HG02938 (cell line): ENCODE measurements around the gene BHLHA9.
"Not testable (repeated sequence)": the region's sequence is repeated elsewhere in the genome, so short reads cannot be mapped to it uniquely, and the experiment has no call there.

ENCODE experiments used
- ATAC-seq: cut with Tn5 transposase; IDR thresholded peaks from one replicate; pipeline ENCODE4 v1.9.1; 2021; ENCODE audit warnings: mild to moderate bottlenecking, moderate library complexity; ENCODE audit not compliant: unreplicated experiment

Gene BHLHA9

DNA sequence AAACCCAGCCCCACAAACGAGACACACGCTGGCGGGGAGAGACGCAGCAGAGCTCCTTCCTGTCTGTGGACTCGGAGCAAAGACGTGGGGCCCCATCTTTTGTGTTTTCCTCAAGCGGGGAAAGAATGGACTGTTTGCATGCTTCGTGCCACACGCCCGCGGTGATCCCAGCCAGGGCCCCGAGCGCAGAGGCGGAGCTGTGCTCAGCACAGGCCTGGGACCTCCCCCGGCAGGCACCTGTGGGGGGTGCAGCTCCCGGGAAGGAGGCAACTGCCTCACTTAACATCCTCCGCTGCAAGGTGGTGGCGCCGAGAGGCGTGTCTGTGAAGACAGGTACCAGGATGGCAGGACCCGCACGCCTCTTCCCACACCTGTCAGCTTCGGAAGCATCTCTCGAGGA is 28.4 kb downstream of the BHLHA9 start:
- no peak for ATAC-seq

DNA sequence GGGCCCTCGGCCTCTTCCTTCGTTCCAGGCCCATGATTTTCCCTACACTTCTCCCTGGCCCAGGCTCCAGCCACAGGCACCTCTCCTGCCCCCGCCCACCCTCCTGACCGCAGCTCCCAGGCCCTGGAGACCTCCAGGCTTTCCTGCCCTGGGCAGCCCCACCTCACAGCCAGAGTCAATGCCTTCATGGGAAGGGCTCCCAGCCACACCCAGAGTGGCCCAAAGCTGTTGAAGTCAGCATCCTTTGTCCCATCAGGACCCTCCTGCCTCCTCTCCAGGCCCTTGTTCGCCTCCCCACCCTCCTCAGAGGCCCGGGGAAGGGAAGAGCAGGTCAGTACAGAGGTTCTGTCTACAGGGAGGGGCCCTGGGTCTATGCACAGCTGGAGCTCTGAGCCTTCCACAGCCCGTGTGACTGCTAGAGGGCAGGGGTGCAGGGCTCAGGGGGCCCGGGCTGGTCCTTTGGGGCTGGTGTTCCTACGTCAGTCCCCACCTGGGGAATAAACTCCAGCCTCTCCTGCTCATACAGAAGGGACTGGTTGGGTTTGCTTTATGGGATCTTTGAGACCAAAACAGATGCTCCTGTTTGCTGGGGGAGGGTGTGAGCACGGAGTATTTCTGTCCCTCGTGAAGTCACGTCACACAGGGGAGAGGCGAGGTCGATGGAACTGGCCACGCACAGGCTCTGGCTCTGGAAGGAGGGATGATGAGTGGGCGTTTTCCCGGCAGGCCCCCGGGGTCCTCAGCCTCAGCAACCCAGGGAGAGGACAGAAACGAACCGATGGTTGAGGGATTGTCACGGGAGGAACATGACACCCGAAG is 29.5 kb downstream of the BHLHA9 start:
- ATAC-seq = no peak

DNA sequence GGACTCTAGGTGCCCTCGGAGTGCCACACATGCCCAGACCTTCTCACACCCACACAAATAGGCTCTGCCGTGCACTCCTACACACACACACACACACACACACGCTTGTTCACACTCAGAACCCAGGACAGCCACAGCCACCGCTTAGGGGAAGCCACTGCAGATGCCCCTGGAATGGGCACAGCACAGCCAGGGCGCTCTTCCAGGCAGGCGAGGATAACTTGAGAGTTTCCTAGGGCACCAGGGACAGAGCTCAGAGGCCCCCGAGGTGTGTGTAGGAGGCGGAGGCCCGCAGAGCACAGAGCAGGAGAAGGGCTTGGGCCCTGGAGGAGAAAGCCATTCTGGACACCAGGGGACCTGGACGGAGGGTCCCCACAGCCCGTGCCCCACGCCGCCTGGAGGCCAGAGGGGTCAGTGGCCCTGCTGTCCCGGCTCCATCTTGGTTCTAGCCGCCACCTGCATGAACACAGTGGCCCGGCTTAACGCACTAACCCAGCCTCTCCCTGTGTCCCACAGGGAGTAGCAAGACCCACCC is 30.2 kb downstream of the BHLHA9 start:
- no peak for ATAC-seq

DNA sequence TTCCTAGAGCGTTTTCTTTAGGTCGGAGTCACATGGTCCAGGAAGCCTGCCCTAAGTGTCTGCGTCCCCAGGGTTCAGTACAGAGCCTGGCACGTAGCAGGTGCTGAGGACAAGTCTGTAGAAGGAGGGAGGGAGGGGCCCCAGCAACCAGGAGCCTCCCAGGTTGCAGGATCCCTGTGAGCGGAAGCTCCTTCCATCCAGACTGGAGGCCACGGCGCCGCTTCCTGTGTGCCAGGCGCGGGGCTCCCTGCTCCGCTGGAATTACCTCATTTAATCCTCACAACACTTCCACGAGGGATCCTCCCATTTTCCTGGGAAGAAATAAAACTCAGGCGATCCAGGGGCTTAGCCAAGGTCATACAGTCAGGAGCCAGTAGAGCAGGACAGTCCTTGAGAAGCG is 31.3 kb downstream of the BHLHA9 start:
- ATAC-seq = no peak

DNA sequence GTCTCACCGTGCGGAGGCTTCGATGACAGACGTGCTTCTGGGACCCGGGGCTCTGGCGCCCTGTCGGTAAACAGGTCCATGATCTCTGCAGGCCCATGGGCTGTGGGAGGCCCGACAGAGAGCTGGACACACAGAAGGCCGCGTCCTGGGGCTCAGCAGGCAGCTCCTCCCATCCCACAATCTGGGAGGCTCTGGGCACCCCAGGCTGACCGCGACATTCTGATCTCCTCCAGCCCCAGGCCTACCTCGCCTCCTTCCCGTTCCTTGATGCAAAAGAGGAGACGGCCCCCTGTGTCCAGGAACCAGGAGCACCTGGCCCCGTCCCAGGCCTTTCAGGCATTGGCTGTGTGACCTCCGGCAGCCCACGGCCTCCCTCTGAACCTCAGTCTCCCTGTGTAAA is 32.5 kb downstream of the BHLHA9 start:
- ATAC-seq = no peak

DNA sequence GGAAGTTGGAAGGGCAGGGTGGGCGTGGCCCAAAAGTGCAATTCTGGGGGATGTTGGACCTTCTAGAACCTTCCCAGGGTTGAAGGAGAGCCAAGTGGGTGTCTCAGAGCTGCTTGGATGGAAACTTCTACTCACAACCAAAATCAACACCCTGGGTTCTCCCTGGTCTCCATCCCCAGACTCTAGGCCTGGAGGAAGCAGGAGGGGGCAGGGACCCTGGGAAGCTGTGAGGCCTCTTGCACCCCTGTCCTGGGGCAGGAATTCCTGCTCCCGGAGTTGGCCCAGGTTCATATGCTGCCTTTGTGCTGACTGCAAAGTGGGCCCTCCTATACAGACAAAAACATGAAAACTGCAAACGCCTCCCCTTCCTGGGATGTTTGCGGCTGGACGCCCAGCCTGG is 34.3 kb downstream of the BHLHA9 start:
- no peak for ATAC-seq

DNA sequence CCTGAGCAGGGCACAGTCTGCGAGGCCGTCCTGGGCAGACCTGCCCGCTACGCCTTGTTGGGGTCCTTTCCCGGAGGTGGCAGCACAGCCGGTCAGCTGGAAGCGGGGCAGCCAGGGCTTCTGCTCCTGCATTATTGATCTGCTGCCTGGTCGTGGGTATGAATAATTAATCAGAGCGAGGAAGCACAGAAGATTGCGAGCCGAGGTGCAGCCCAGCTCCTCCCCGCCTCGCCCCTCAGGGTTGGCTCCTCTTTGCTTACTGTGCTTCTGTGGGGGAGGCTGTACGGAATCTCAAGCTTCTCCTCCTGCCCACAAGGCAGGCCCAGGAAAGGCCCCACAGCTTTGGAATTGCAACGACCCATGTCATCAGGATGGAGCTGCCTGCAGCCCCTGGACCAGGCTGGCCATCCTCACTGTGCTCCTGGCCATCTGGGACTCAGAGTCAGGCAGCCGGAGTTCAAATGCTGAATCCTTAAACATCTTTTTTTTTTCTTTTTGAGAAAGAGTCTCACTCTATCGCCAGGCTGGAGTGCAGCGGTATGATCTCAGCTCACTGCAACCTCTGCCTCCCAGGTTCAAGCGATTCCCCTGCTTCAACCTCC is 34.8 kb downstream of the BHLHA9 start:
- no peak for ATAC-seq

DNA sequence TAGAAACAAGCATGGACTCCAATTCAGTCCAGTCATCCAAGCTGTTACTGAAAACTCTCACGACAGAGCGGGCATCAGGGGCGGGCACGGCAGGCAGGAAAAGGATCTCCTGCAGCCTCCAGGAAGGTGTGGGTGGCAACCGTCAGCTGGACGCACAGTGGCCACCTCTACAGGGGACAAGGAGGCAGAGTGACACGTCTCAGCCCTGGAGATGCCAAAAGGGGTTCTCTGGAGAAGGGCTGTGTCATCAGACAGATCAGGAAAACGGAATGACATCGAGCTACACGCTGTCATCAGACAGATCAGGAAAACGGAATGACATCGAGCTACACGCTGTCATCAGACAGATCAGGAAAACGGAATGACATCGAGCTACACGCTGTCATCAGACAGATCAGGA is 37.6 kb downstream of the BHLHA9 start:
- not testable (repeated sequence) for ATAC-seq

DNA sequence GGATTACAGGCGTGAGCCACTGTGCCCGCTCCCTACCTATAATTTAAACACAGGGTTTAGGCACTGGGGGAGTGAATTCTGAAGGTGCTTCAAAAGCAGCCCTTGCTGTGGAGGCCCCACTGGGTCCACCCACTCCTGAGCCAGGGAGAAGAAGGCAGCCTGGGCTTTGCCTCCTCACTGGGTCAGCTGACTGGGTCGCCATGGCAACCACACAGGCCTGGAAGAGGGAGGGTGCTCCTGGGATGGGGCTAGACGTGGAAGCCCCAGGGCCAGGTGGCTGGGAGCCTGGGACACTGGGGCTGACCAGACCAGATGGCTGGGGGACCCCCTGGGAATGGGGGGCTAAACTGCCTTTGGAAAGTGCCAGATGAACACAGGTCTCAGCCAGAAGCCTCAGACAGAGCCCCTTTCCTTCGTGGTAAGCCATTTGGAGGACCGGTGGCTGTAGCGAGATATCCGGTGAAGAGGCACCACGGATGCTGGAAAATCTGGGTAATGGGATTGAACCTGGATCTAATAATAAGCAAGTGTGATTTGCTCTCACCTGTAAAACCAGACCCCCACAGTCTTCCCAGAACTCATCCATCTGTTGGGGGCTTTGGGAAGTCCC is 42.1 kb downstream of the BHLHA9 start:
- ATAC-seq = no peak

DNA sequence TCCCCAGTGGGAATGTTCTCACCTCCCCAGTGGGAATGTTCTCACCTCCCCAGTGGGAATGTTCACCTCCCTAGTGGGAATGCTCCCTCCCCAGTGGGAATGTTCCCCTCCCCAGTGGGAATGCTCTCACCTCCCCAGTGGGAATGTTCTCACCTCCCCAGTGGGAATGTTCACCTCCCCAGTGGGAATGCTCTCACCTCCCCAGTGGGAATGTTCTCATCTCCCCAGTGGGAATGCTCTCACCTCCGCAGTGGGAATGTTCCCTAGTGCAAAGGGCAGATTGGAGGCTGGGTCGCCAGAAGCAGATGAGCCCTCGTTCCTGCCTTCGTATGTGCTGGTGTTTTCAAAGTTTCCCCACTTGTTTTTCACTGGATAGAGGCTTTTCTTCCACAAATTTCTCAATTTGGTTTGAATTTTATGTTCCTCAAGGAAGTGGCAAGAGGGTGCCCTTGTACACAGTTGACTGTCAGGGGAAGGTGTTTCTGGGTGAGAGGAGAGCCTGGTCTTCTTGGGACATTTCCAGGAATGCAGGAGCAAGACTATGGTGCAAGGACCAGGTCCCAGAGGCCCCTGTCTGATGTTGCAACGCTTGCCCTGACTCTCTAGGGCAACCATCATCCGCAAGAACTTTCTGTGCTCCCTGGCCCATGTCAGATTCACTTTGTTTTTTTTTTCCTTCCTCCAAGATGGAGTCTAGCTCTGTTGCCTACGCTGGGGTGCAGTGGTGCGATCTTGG is 43.2 kb downstream of the BHLHA9 start:
- no peak for ATAC-seq

DNA sequence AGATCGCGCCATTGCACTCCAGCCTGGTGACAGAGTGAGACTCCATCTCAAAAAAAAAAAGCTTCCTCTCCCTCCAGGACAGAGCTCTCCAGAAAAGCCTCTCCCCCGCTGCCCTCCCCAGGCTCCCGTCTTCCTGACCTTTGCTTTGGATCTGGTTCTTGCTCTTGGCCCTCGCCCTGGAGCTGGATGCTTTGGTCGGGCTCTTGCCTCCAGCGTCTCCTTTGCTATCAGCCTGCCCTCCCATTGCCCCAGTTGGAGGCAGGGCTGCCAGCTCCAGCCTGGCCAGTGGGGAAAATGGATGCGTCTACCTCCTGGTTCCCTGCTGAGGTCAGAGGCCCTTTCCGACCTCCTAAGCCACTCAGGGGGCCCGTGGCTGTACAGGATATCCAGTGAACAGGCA is 45.2 kb downstream of the BHLHA9 start:
- ATAC-seq = no peak

DNA sequence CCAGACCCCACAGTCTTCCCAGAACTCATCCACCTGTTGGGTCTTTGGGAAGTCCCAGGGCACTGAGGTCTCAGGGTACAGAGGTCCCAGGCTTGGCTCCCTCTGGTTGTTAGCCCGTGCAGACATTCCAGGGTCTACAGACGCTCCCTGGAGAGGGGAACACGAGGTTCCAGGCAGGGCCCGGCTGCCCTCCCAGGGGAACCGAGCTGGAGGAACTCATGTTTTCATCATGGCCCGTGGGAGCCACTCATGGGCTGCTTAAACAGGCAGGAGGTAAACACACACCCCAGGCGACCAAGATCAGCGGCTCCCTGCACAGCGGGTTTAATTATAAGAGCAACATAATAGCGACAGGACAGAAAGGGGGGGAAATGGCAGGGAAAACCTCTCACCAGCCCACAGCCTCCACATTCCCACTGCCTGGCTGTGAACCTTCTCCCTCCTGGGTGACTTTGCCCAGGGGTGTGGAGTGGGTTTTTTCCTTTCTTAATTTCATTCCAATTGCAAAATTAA is 45.7 kb downstream of the BHLHA9 start:
- ATAC-seq = no peak
